GM18499 (cell line): ENCODE measurements around the gene ART5.
"Not testable (repeated sequence)": the region's sequence is repeated elsewhere in the genome, so short reads cannot be mapped to it uniquely, and the experiment has no call there.

ENCODE experiments used
- ATAC-seq: cut with Tn5 transposase; IDR thresholded peaks from one replicate; pipeline ENCODE4 v1.9.1; 2021; ENCODE audit warnings: moderate number of reproducible peaks; ENCODE audit not compliant: insufficient read depth, unreplicated experiment

The ART5 gene

DNA sequence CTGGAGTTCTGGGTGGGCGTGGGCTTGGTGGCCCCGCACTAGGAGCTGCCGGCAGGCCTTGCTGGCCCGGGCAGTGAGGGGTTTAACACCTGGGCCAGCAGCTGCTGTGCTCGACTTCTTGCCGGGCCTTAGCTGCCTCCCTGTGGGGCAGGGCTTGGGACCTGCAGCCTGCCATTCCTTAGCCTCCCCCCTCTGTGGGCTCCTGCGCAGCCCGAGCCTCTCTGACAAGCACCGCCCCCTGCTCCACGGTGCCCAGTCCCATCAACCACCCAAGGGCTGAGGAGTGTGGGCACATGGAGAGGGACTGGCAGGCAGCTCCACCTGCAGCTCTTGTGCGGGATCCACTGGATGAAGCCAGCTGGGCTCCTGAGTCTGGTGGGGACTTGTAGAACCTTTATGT, 53.0 kb downstream of the ART5 start:
- not testable (repeated sequence) for ATAC-seq
